GM12878 (cell line): ENCODE data around the gene SYCE3. TPM values are rescaled to one million over a fixed set of nuclear protein-coding genes. Genes with fewer than 3 reads are reported as not detected.
A peak's percentile ranks its signal among the peaks of the same experiment; 100 is the strongest.

ENCODE experiments used
- BCL11A ChIP-seq: IDR thresholded peaks from 2 replicates; pipeline ENCODE4 v1.6.1; 2011; ENCODE audit warnings: low read depth, low read length
- CHD2 ChIP-seq: IDR thresholded peaks from 2 replicates; pipeline ENCODE4 v1.6.1; 2011; ENCODE audit warnings: low read depth, low read length, improper control_type of control experiment, borderline replicate concordance
- E4F1 ChIP-seq: fragments of 450-650 bp; IDR thresholded peaks from 2 replicates; pipeline ENCODE4 v1.6.1; 2018; ENCODE audit warnings: borderline replicate concordance, mild to moderate bottlenecking; ENCODE audit not compliant: partially characterized antibody
- EP300 ChIP-seq, 2 experiments: fragments of 150-350 bp in 1 of 2; IDR thresholded peaks; 2 replicates each; pipeline ENCODE4 v1.6.1; 2011 to 2012; ENCODE audit warnings: low read depth in 2 of 2, low read length in 2 of 2, borderline replicate concordance in 1 of 2, improper control_type of control experiment in 1 of 2, inconsistent platforms in 1 of 2; ENCODE audit not compliant: control insufficient read depth in 1 of 2
- ETV6 ChIP-seq, 2 experiments: fragments of 450-650 bp in 1 of 2; IDR thresholded peaks in 1 of 2; conservative IDR thresholded peaks in 1 of 2; 2 replicates each; pipeline ENCODE4 v1.6.1; 2014; ENCODE audit warnings: antibody characterized with exemption in 1 of 2, borderline replicate concordance in 1 of 2, low read depth in 1 of 2, mild to moderate bottlenecking in 1 of 2, moderate library complexity in 1 of 2
- FOXM1 ChIP-seq: IDR thresholded peaks from 2 replicates; pipeline ENCODE4 v1.6.1; 2012; ENCODE audit warnings: low read depth, mild to moderate bottlenecking, inconsistent platforms, low read length, moderate library complexity
- HDAC6 ChIP-seq: fragments of 200-600 bp; sonication (generic); IDR thresholded peaks from one replicate; pipeline ENCODE4 v1.8.0; 2017; ENCODE audit warnings: antibody characterized with exemption; ENCODE audit not compliant: unreplicated experiment
- JUND ChIP-seq: IDR thresholded peaks from 2 replicates; pipeline ENCODE4 v1.6.1; 2012; ENCODE audit warnings: low read depth, mild to moderate bottlenecking, low read length, improper control_type of control experiment, moderate library complexity
- KDM1A ChIP-seq: fragments of 200-600 bp; sonication (generic); IDR thresholded peaks from 2 replicates; pipeline ENCODE4 v1.6.1; 2016; ENCODE audit warnings: borderline replicate concordance
- LARP7 ChIP-seq: fragments of 450-650 bp; IDR thresholded peaks from 2 replicates; pipeline ENCODE4 v1.6.1; 2017; ENCODE audit warnings: mild to moderate bottlenecking
- NR2C1 ChIP-seq: fragments of 450-650 bp; IDR thresholded peaks from 2 replicates; pipeline ENCODE4 v1.6.1; 2017; ENCODE audit warnings: antibody characterized with exemption, mild to moderate bottlenecking, moderate library complexity
- NR2C2 ChIP-seq: IDR thresholded peaks from 2 replicates; pipeline ENCODE4 v1.6.1; 2011; ENCODE audit warnings: borderline replicate concordance, low read depth; ENCODE audit not compliant: control insufficient read depth, insufficient read length
- PAX5 ChIP-seq: IDR thresholded peaks from 2 replicates; pipeline ENCODE4 v1.6.1; 2011; ENCODE audit warnings: low read depth, low read length, borderline replicate concordance
- PAX8 ChIP-seq: fragments of 450-650 bp; IDR thresholded peaks from 2 replicates; pipeline ENCODE4 v1.6.1; 2017; ENCODE audit warnings: mild to moderate bottlenecking, moderate library complexity
- POLR2AphosphoS5 ChIP-seq: IDR thresholded peaks from 2 replicates; pipeline ENCODE4 v1.6.1; 2011; ENCODE audit warnings: mild to moderate bottlenecking, low read length, inconsistent platforms
- RAD21 ChIP-seq: IDR thresholded peaks from 2 replicates; pipeline ENCODE4 v1.6.1; 2011; ENCODE audit warnings: mild to moderate bottlenecking, low read depth, low read length, moderate library complexity; ENCODE audit not compliant: insufficient read depth
- SP1 ChIP-seq: IDR thresholded peaks from one replicate; pipeline ENCODE4 v1.6.1; 2011; ENCODE audit warnings: low read depth, low read length
- SREBF1 ChIP-seq: IDR thresholded peaks from 2 replicates; pipeline ENCODE4 v1.6.1; 2012; ENCODE audit warnings: mild to moderate bottlenecking, low read length
- YBX1 ChIP-seq: fragments of 450-650 bp; IDR thresholded peaks from 2 replicates; pipeline ENCODE4 v1.6.1; 2016; ENCODE audit warnings: antibody characterized with exemption
- ZBTB11 ChIP-seq: fragments of 450-650 bp; formaldehyde crosslinking; IDR thresholded peaks from 2 replicates; pipeline ENCODE4 v1.5.0; 2022; ENCODE audit warnings: mild to moderate bottlenecking, missing genetic modification characterization
- ZBTB4 ChIP-seq: fragments of 450-650 bp; formaldehyde crosslinking; IDR thresholded peaks from 2 replicates; pipeline ENCODE4 v1.4.0; 2022; ENCODE audit warnings: mild to moderate bottlenecking, moderate library complexity
- ZNF622 ChIP-seq: fragments of 450-650 bp; IDR thresholded peaks from 2 replicates; pipeline ENCODE4 v1.6.1; 2017; ENCODE audit warnings: mild to moderate bottlenecking, inconsistent platforms
- ZSCAN29 ChIP-seq: fragments of 450-650 bp; IDR thresholded peaks from 2 replicates; pipeline ENCODE4 v1.6.1; 2017; ENCODE audit warnings: mild to moderate bottlenecking, moderate library complexity
- polyA plus RNA-seq, 11 experiments: library from polyadenylated mRNA; depleted of rRNA in 4 of 11; unstranded in 6 of 11; stranded (reverse) in 5 of 11; fragments of >200 nt; fragmentation: Nextera tagmentation in 4 of 11; fragmentation: Illumina TruSeq in 1 of 11; extraction: Ambion mirVana in 4 of 11; extraction: Trizol in 1 of 11; gene quantifications; 1 replicate in 1 of 11; 2 replicates in 10 of 11; pipeline versions ENCODE4 v1.2.1 to v1.2.3, GENCODE V29; 2011 to 2016; ENCODE audit warnings: inconsistent platforms in 2 of 11, missing spikeins in 2 of 11, low read depth in 1 of 11
- total RNA-seq, 4 experiments: library from RNA; depleted of rRNA in 3 of 4; stranded (reverse); fragments of >200 nt in 3 of 4; fragmentation: Illumina TruSeq in 1 of 4; extraction: Trizol in 1 of 4; gene quantifications; 2 replicates each; pipeline versions ENCODE4 v1.2.1 to v1.2.3, GENCODE V29; 2013 to 2021

SYCE3 gene
- total and polyA plus RNA-seq, 10 of the 15 experiments (the other 5 are each of a cell fraction or from before 2014, with no cell fraction given), result 0.38 to 0.91 (median 0.76) TPM; not detected in 4

- TF ChIP-seq E4F1 (no peak), ZBTB11 (CRISPR knock-in tag) (no peak), KDM1A (no peak), FOXM1 (no peak), BCL11A (peak; percentile 52; the same call in 1 of the 2 replicates), JUND (0 out of 2 replicates have a peak, but pooled peaks have one; percentile 59), EP300 (IDR thresholded peaks at IDR 0.05; ENCODE audit: borderline replicate concordance in 1 of 2, control insufficient read depth in 1 of 2, low read depth in 2 of 2, low read length in 2 of 2) (peak; percentile 65 to 74; a peak in 3 of 4 replicates), POLR2AphosphoS5 (peak; percentile 94), RAD21 (no peak), YBX1 (no peak), LARP7 (peak; percentile 80; the same call in 1 of the 2 replicates), ZNF622 (no peak), SREBF1 (no peak), SP1 (peak; percentile 7), NR2C2 (no peak), PAX8 (no peak), HDAC6 (peak; percentile 82), CHD2 (peak; percentile 69; the same call in 1 of the 2 replicates), ZBTB4 (CRISPR knock-in tag) (no peak), NR2C1 (no peak), ZSCAN29 (no peak), ETV6 (conservative IDR thresholded peaks at IDR 0.05 in 1 of 2, IDR thresholded peaks at IDR 0.05 in 1 of 2; ENCODE audit: borderline replicate concordance in 1 of 2, low read depth in 1 of 2) (peak in 1 of 2 experiments; percentile 79; a peak in 2 of 4 replicates), PAX5 (peak; percentile 67; the same call in 1 of the 2 replicates)
Observed at GRCh38 chr22:50542416-50542927, 20.2 kb downstream of the SYCE3 start (continued).
